HL-60 (cell line): ENCODE data around the gene SLC35B2.

Source experiments
- DNase-seq, 2 experiments: peaks; one replicate each; pipeline ENCODE4 v3.0.0-alpha.2; 2010 to 2020; ENCODE audit warnings: low read depth in 1 of 2, low spot score in 1 of 2
- H3K27ac ChIP-seq: fragments of 250-450 bp; sonication (Bioruptor Pico); replicated peaks from 2 replicates; pipeline ENCODE4 v1.5.1; 2020; ENCODE audit warnings: mild to moderate bottlenecking, moderate library complexity
- H3K27me3 ChIP-seq: fragments of 250-450 bp; sonication (Bioruptor Pico); 2 replicates; pipeline ENCODE4 v1.5.1; 2021; ENCODE audit warnings: mild to moderate bottlenecking, moderate library complexity; ENCODE audit not compliant: insufficient read depth, poor library complexity, severe bottlenecking
- H3K4me3 ChIP-seq: replicated peaks from 2 replicates; pipeline ENCODE4 v1.5.1; 2011; ENCODE audit warnings: mild to moderate bottlenecking, control low read depth, low read length; ENCODE audit not compliant: insufficient read depth
- CTCF ChIP-seq: IDR thresholded peaks from one replicate; pipeline ENCODE4 v1.5.1; 2011; ENCODE audit warnings: low read length, control low read depth, inconsistent platforms; ENCODE audit not compliant: insufficient read depth
- GABPA ChIP-seq: IDR thresholded peaks from 2 replicates; pipeline ENCODE4 v1.6.1; 2012; ENCODE audit warnings: low read depth
- POLR2AphosphoS5 ChIP-seq: IDR thresholded peaks from 2 replicates; pipeline ENCODE4 v1.6.1; 2012; ENCODE audit warnings: low read depth
- REST ChIP-seq: IDR thresholded peaks from 2 replicates; pipeline ENCODE4 v1.6.1; 2012; ENCODE audit warnings: low read depth; ENCODE audit not compliant: insufficient replicate concordance
- SPI1 ChIP-seq: IDR thresholded peaks from 2 replicates; pipeline ENCODE4 v1.6.1; 2012; ENCODE audit warnings: low read depth, mild to moderate bottlenecking, borderline replicate concordance

Gene SLC35B2

GRCh38 chr6:44260451-44261297, 3.3 kb upstream of the SLC35B2 start:
- no peak for DNase-seq
- Histone ChIP-seq H3K27ac (no peak overlapping the region), H3K4me3 (no peak overlapping the region), H3K27me3 (no peaks in the 10 kb centered on the region)
- TF ChIP-seq CTCF (no peak), SPI1 (no peak), POLR2AphosphoS5 (no peak), REST (no peak), GABPA (no peak)

- no peak overlapping the region for H3K27ac ChIP-seq
- DNase-seq = no peak
- no peaks in the 10 kb centered on the region for H3K27me3 ChIP-seq
These were observed 2.7 kb upstream of the SLC35B2 start for GRCh38 chr6:44260011-44260410.

More at GRCh38 chr6:44260011-44260410, 2.7 kb upstream of the SLC35B2 start:
- H3K4me3 ChIP-seq = no peak overlapping the region
- TF ChIP-seq SPI1 (no peak), POLR2AphosphoS5 (no peak), GABPA (no peak), CTCF (no peak), REST (no peak)
